ENCODE measurements around the gene FAM20A.
"Not testable (repeated sequence)": the region's sequence is repeated elsewhere in the genome, so short reads cannot be mapped to it uniquely, and the experiment has no call there.

The FAM20A gene

DNA sequence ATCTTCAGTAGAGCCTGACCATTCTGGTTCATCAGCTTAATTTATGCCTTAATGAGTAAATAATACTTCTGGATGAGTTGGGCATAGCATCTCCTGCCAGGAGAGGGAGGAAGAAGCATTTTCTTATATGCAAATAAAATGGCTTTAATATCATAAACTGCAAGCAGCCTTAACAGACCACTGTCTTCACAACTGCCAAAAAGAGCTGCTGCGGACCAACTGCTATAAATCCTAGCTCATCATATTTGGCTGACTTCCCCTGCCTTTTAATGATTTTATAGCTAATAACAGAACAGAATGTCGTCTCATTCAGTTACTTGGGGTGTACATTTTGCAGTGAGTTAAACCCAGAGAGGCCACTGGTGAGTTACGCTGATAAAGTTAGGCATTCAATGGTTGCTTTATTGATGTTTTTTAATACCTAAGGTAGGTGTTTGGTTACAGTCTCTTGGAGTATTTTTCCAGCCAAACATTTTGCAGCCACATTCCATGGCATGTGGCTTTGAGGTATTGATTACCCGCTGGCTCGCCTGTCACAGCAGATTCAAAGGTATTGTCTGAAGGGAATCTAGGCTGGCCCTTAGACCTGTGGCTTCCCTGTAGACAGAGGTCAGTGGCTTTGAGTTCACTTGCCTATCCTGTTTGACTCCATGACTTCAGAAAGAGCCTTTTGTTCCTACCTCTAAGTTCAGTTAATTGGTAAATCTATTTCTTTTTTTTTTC, 16.4 kb downstream of the FAM20A start:
- H3K4me1 ChIP-seq (ENCODE audit: control insufficient read depth, insufficient read depth, low read length) = no peaks in the 10 kb centered on the region; the same call in 1 of the 2 replicates
- no peak overlapping the region for H3K4me3 ChIP-seq (ENCODE audit: low read depth, low read length)
- H3K9me3 ChIP-seq (ENCODE audit: control insufficient read depth, insufficient read depth, low read depth, low read length) = no peaks in the 10 kb centered on the region
- TF ChIP-seq HOXA7 (CRISPR knock-in tag; IDR thresholded peaks at IDR 0.05; ENCODE audit: borderline replicate concordance) (no peak), GLI4 (tag by site-specific recombination; IDR thresholded peaks at IDR 0.05) (no peak), KLF9 (tag by site-specific recombination; IDR thresholded peaks at IDR 0.05; ENCODE audit: low read depth) (no peak), ZNF2 (tag by site-specific recombination; IDR thresholded peaks at IDR 0.05) (no peak), ZNF654 (tag by site-specific recombination; IDR thresholded peaks at IDR 0.05; ENCODE audit: low read depth) (no peak)
- ChIA-PET POLR2A (no interaction called here), CTCF (interaction anchor here (0.8 kb wide), 1 partner anchor 17 kb away, joined by 3 read pairs; the partner anchor contains the start of gene FAM20A)
- H3K36me3 ChIP-seq (ENCODE audit: control insufficient read depth in 2 of 2, insufficient read depth in 1 of 2, low read length in 2 of 2) = no peaks in the 10 kb centered on the region
- no peak overlapping the region for H3K27ac ChIP-seq (ENCODE audit: extremely low read depth, low read depth, low read length)

- H3K9me3 ChIP-seq (ENCODE audit: control insufficient read depth, insufficient read depth, low read depth, low read length); POLR2A ChIA-PET; H3K4me3 ChIP-seq (ENCODE audit: low read depth, low read length); H3K27ac ChIP-seq (ENCODE audit: extremely low read depth, low read depth, low read length); H3K36me3 ChIP-seq (ENCODE audit: control insufficient read depth in 2 of 2, insufficient read depth in 1 of 2, low read length in 2 of 2); H3K4me1 ChIP-seq (ENCODE audit: control insufficient read depth, insufficient read depth, low read length); CTCF ChIA-PET: not testable (repeated sequence)
Measured at GRCh38 chr17:68582867-68583266, 18.3 kb downstream of the FAM20A start.

- Histone ChIP-seq H3K4me1 (ENCODE audit: control insufficient read depth, insufficient read depth, low read length) (no peaks in the 10 kb centered on the region; the same call in 1 of the 2 replicates), H3K27ac (ENCODE audit: extremely low read depth, low read depth, low read length) (no peak overlapping the region), H3K4me3 (ENCODE audit: low read depth, low read length) (no peak overlapping the region), H3K9me3 (ENCODE audit: control insufficient read depth, insufficient read depth, low read depth, low read length) (no peaks in the 10 kb centered on the region), H3K36me3 (ENCODE audit: control insufficient read depth in 2 of 2, insufficient read depth in 1 of 2, low read length in 2 of 2) (no peaks in the 10 kb centered on the region)
- CTCF ChIA-PET = no interaction called here
- POLR2A ChIA-PET = no interaction called here
- TF ChIP-seq ZNF140 (tag by site-specific recombination; IDR thresholded peaks at IDR 0.05) = no peak
- TF ChIP-seq ZNF513 (tag by site-specific recombination; IDR thresholded peaks at IDR 0.05) = no peak
- TF ChIP-seq ZFP69B (tag by site-specific recombination; IDR thresholded peaks at IDR 0.05) = no peak
- TF ChIP-seq HIC1 (tag by site-specific recombination; IDR thresholded peaks at IDR 0.05) = no peak
- no peak for TF ChIP-seq ZNF112 (tag by site-specific recombination; IDR thresholded peaks at IDR 0.05)
- TF ChIP-seq SCRT1 (tag by site-specific recombination; IDR thresholded peaks at IDR 0.05; ENCODE audit: borderline replicate concordance) = no peak
- no peak for TF ChIP-seq HOXC10 (CRISPR knock-in tag; IDR thresholded peaks at IDR 0.05)
- TF ChIP-seq ZNF792 (tag by site-specific recombination; IDR thresholded peaks at IDR 0.05) = no peak
- no peak for TF ChIP-seq ZNF571 (tag by site-specific recombination; IDR thresholded peaks at IDR 0.05)
- TF ChIP-seq KLF10 (tag by site-specific recombination; IDR thresholded peaks at IDR 0.05) = no peak
- TF ChIP-seq CTCF (tag by site-specific recombination; IDR thresholded peaks at IDR 0.05) = no peak
- TF ChIP-seq, protein P1, sequence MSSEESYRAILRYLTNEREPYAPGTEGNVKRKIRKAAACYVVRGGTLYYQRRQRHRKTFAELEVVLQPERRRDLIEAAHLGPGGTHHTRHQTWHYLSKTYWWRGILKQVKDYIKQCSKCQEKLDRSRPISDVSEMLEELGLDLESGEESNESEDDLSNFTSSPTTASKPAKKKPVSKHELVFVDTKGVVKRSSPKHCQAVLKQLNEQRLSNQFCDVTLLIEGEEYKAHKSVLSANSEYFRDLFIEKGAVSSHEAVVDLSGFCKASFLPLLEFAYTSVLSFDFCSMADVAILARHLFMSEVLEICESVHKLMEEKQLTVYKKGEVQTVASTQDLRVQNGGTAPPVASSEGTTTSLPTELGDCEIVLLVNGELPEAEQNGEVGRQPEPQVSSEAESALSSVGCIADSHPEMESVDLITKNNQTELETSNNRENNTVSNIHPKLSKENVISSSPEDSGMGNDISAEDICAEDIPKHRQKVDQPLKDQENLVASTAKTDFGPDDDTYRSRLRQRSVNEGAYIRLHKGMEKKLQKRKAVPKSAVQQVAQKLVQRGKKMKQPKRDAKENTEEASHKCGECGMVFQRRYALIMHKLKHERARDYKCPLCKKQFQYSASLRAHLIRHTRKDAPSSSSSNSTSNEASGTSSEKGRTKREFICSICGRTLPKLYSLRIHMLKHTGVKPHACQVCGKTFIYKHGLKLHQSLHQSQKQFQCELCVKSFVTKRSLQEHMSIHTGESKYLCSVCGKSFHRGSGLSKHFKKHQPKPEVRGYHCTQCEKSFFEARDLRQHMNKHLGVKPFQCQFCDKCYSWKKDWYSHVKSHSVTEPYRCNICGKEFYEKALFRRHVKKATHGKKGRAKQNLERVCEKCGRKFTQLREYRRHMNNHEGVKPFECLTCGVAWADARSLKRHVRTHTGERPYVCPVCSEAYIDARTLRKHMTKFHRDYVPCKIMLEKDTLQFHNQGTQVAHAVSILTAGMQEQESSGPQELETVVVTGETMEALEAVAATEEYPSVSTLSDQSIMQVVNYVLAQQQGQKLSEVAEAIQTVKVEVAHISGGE (tag by site-specific recombination; conservative IDR thresholded peaks at IDR 0.05; ENCODE audit: low read depth) = no peak
Measured at GRCh38 chr17:68581863-68582645, 19.1 kb downstream of the FAM20A start.

Data from HEK293 (cell line).